Measurements from ENCODE around the gene NCOA6. TPM values are rescaled to one million over a fixed set of nuclear protein-coding genes. Genes with fewer than 3 reads are reported as not detected.
"Not testable (repeated sequence)": the region's sequence is repeated elsewhere in the genome, so short reads cannot be mapped to it uniquely, and the experiment has no call there.

The NCOA6 gene
- total RNA-seq, 2 experiments from 2014 or later: 15.7 to 17.2 TPM

GRCh38 chr20:34743039-34743438, 82.4 kb downstream of the NCOA6 start:
- ChIA-PET CTCF (no interaction called here), POLR2A (no interaction called here)
- no peak for TF ChIP-seq CTCF (IDR thresholded peaks at IDR 0.05)
- H3K4me3 Mint-ChIP-seq: no peak overlapping the region
- H3K27me3 Mint-ChIP-seq: no peaks in the 10 kb centered on the region
- no peak overlapping the region for H3K27ac Mint-ChIP-seq
- no peaks in the 10 kb centered on the region for H3K9me3 Mint-ChIP-seq
- peaks cover 23% of the 10 kb centered on the region for H3K36me3 Mint-ChIP-seq (ENCODE audit: low read depth)
- intact Hi-C loops (cut with micrococcal nuclease): no loop called here
- peaks cover 5% of the 10 kb centered on the region for H3K4me1 Mint-ChIP-seq (ENCODE audit: low read depth)
- ATAC-seq (no peak), DNase-seq (no peak)

GRCh38 chr20:34736106-34736735, 89.2 kb downstream of the NCOA6 start:
- ATAC-seq (no peak), DNase-seq (no peak)
- TF ChIP-seq CTCF (IDR thresholded peaks at IDR 0.05): no peak
- CTCF ChIA-PET: no interaction called here
- H3K4me1 Mint-ChIP-seq (ENCODE audit: low read depth): no peaks in the 10 kb centered on the region
- peaks cover 9% of the 10 kb centered on the region for H3K36me3 Mint-ChIP-seq (ENCODE audit: low read depth)
- H3K27me3 Mint-ChIP-seq: no peaks in the 10 kb centered on the region
- no peak overlapping the region for H3K27ac Mint-ChIP-seq
- POLR2A ChIA-PET: interaction anchor here (0.8 kb wide), 1 partner anchor 29 kb away, joined by 4 read pairs; no protein-coding TSS in a partner anchor
- intact Hi-C loops (cut with micrococcal nuclease): no loop called here
- no peaks in the 10 kb centered on the region for H3K9me3 Mint-ChIP-seq
- H3K4me3 Mint-ChIP-seq: no peak overlapping the region

- Mint-ChIP-seq H3K27me3 (no peaks in the 10 kb centered on the region), H3K27ac (no peak overlapping the region), H3K9me3 (no peaks in the 10 kb centered on the region), H3K4me3 (no peak overlapping the region), H3K36me3 (ENCODE audit: low read depth) (peaks cover 6% of the 10 kb centered on the region), H3K4me1 (ENCODE audit: low read depth) (no peaks in the 10 kb centered on the region)
- intact Hi-C loops (cut with micrococcal nuclease): no loop called here
- no peak for TF ChIP-seq CTCF (IDR thresholded peaks at IDR 0.05)
- POLR2A ChIA-PET: interaction anchor here (0.6 kb wide), 1 partner anchor 518 kb away, joined by 3 read pairs; no protein-coding TSS in a partner anchor
- CTCF ChIA-PET: interaction anchor here (1.2 to 1.8 kb wide), 3 partner anchors 37 to 420 kb away, joined by 4 to 5 read pairs (median 4); no protein-coding TSS in a partner anchor
- DNase-seq (no peak), ATAC-seq (no peak)
Measured at GRCh38 chr20:34732523-34732922, 92.9 kb downstream of the NCOA6 start.

- Mint-ChIP-seq H3K27me3 (no peaks in the 10 kb centered on the region), H3K27ac (no peak overlapping the region), H3K9me3 (no peaks in the 10 kb centered on the region), H3K36me3 (ENCODE audit: low read depth) (peaks cover 19% of the 10 kb centered on the region), H3K4me1 (ENCODE audit: low read depth) (no peaks in the 10 kb centered on the region), H3K4me3 (no peak overlapping the region)
- ChIA-PET POLR2A (no interaction called here), CTCF (interaction anchor here (1.0 to 1.1 kb wide), 3 partner anchors 14 to 41 kb away, joined by 3 to 5 read pairs (median 4); no protein-coding TSS in a partner anchor)
- no peak for TF ChIP-seq CTCF (IDR thresholded peaks at IDR 0.05)
- ATAC-seq (no peak), DNase-seq (no peak)
- intact Hi-C loops (cut with micrococcal nuclease): no loop called here
Measured at GRCh38 chr20:34729416-34729815, 96.0 kb downstream of the NCOA6 start.

- H3K9me3 Mint-ChIP-seq: no peaks in the 10 kb centered on the region
- H3K4me1 Mint-ChIP-seq (ENCODE audit: low read depth): peaks cover 11% of the 10 kb centered on the region
- no peak for ATAC-seq
- no peak for TF ChIP-seq CTCF (IDR thresholded peaks at IDR 0.05)
- CTCF ChIA-PET: no interaction called here
- H3K36me3 Mint-ChIP-seq (ENCODE audit: low read depth): peaks cover 17% of the 10 kb centered on the region
- no peaks in the 10 kb centered on the region for H3K27me3 Mint-ChIP-seq
- DNase-seq: no peak
- intact Hi-C loops (cut with micrococcal nuclease): no loop called here
- H3K4me3 Mint-ChIP-seq: no peak overlapping the region
- POLR2A ChIA-PET: no interaction called here
- no peak overlapping the region for H3K27ac Mint-ChIP-seq
Measured at GRCh38 chr20:34724172-34724571, 101.3 kb downstream of the NCOA6 start.

- DNase-seq; H3K9me3 Mint-ChIP-seq; H3K27ac Mint-ChIP-seq; intact Hi-C loops (cut with micrococcal nuclease); H3K27me3 Mint-ChIP-seq; ATAC-seq; H3K4me3 Mint-ChIP-seq; POLR2A ChIA-PET: not testable (repeated sequence)
- H3K36me3 Mint-ChIP-seq (ENCODE audit: low read depth): peaks cover 17% of the 10 kb centered on the region
- CTCF ChIA-PET: interaction anchor here (1.6 kb wide), 1 partner anchor 47 kb away, joined by 5 read pairs; no protein-coding TSS in a partner anchor
- peaks cover 15% of the 10 kb centered on the region for H3K4me1 Mint-ChIP-seq (ENCODE audit: low read depth)
Measured at GRCh38 chr20:34722560-34722959, 102.9 kb downstream of the NCOA6 start.

Measured in activated CD8-positive, alpha-beta T cell treated with anti-CD3 and anti-CD28 coated beads for 36 hours (primary cell).